ENCODE results near the gene IL1RAPL2.

DNA sequence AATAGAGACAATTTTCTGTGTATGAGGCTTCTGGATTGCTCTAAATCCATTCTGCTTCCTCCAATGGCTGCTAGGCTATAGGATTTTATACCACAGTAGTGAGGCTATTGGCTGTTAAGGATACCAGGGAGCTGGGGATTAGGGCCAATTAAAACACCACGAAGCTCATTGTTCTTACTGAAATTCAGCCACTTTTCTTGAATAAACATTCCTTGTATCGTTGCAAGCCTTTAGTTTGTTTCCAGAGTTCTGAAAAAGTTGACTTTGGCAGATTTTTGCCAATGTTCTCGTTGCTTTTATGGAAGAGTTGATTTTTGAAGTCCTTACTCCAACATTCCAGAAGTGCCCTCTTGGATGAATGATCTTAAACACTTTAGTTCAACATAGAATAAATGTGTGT lies 892.8 kb downstream of the IL1RAPL2 start:
- TF ChIP-seq, protein P1, sequence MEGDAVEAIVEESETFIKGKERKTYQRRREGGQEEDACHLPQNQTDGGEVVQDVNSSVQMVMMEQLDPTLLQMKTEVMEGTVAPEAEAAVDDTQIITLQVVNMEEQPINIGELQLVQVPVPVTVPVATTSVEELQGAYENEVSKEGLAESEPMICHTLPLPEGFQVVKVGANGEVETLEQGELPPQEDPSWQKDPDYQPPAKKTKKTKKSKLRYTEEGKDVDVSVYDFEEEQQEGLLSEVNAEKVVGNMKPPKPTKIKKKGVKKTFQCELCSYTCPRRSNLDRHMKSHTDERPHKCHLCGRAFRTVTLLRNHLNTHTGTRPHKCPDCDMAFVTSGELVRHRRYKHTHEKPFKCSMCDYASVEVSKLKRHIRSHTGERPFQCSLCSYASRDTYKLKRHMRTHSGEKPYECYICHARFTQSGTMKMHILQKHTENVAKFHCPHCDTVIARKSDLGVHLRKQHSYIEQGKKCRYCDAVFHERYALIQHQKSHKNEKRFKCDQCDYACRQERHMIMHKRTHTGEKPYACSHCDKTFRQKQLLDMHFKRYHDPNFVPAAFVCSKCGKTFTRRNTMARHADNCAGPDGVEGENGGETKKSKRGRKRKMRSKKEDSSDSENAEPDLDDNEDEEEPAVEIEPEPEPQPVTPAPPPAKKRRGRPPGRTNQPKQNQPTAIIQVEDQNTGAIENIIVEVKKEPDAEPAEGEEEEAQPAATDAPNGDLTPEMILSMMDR (IDR thresholded peaks at IDR 0.05) = no peak
- no peak for TF ChIP-seq POLR2A (IDR thresholded peaks at IDR 0.05; ENCODE audit: low read depth)
- TF ChIP-seq EP300 (IDR thresholded peaks at IDR 0.05) = no peak

Measured in esophagus muscularis mucosa (tissue), 4 donors.